Esophagus squamous epithelium (tissue), 5 donors: Measurements from ENCODE around the gene CHMP4A. TPM values are rescaled to one million over a fixed set of nuclear protein-coding genes. Genes with fewer than 3 reads are reported as not detected.

Experiments
- DNase-seq: peaks from one replicate; lab custom pipeline; 2025; lab: John Stamatoyannopoulos, UW
- H3K27ac ChIP-seq, 4 donors: fragments of 200-600 bp; sonication (generic); one replicate each; pipeline ENCODE4 v1.5.1; 2016 to 2019; ENCODE audit warnings: mild to moderate bottlenecking in 1 of 4
- H3K27me3 ChIP-seq, 4 donors: fragments of 200-600 bp; sonication (generic); 1 replicate in 3 of 4; 2 replicates in 1 of 4; pipeline versions ENCODE4 v1.5.1 to v1.6.0; 2017 to 2021; ENCODE audit warnings: antibody characterized with exemption in 1 of 4
- H3K36me3 ChIP-seq, 3 donors: fragments of 200-600 bp; sonication (generic); one replicate each; pipeline ENCODE4 v1.5.1; 2016 to 2019
- H3K4me1 ChIP-seq, 3 donors: fragments of 200-600 bp; sonication (generic); one replicate each; pipeline ENCODE4 v1.5.1; 2017 to 2019
- H3K4me3 ChIP-seq, 4 donors: fragments of 200-600 bp; sonication (generic); 1 replicate in 3 of 4; 2 replicates in 1 of 4; pipeline ENCODE4 v1.5.1; 2016 to 2019; ENCODE audit warnings: mild to moderate bottlenecking in 2 of 4, moderate library complexity in 1 of 4
- H3K9me3 ChIP-seq, 3 donors: fragments of 200-600 bp; sonication (generic); one replicate each; pipeline ENCODE4 v1.5.1; 2016 to 2019
- POLR2A ChIP-seq, 4 donors: fragments of 450-650 bp; IDR thresholded peaks; one replicate each; pipeline ENCODE4 v1.6.1; 2017; ENCODE audit warnings: antibody characterized with exemption in 4 of 4, mild to moderate bottlenecking in 4 of 4, moderate library complexity in 3 of 4
- WGBS, 2 donors: methylation state at CpG; one replicate each; pipeline ENCODE4 v1.1.5; 2018; 5-methylcytosine and 5-hydroxymethylcytosine counted together
- intact Hi-C: fragments of 100-400 bp; cut with DNase I; formaldehyde crosslinking; loops from one replicate; pipeline ENCODE4 v1.15.0; 2022
- total RNA-seq, 4 donors: library from RNA; depleted of rRNA; stranded (reverse); fragments of >200 nt; gene quantifications; one replicate each; pipeline ENCODE4 v1.1.0, GENCODE V29; 2016
- TF ChIP-seq, protein P1 (sequence below), 6 experiments: fragments of 450-650 bp in 4 of 6; fragments of 200-600 bp in 2 of 6; sonication (generic) in 2 of 6; IDR thresholded peaks; one replicate each; pipeline ENCODE4 v1.5.1; 2016 to 2019; ENCODE audit warnings: antibody characterized with exemption in 6 of 6, mild to moderate bottlenecking in 4 of 6, moderate library complexity in 4 of 6
- donor health status: DM: yes; HTN: yes; CAD: no.

The CHMP4A gene
- total RNA-seq, 4 donors from 2014 or later: 23.6 to 80.7 (median 62.8) TPM

DNA sequence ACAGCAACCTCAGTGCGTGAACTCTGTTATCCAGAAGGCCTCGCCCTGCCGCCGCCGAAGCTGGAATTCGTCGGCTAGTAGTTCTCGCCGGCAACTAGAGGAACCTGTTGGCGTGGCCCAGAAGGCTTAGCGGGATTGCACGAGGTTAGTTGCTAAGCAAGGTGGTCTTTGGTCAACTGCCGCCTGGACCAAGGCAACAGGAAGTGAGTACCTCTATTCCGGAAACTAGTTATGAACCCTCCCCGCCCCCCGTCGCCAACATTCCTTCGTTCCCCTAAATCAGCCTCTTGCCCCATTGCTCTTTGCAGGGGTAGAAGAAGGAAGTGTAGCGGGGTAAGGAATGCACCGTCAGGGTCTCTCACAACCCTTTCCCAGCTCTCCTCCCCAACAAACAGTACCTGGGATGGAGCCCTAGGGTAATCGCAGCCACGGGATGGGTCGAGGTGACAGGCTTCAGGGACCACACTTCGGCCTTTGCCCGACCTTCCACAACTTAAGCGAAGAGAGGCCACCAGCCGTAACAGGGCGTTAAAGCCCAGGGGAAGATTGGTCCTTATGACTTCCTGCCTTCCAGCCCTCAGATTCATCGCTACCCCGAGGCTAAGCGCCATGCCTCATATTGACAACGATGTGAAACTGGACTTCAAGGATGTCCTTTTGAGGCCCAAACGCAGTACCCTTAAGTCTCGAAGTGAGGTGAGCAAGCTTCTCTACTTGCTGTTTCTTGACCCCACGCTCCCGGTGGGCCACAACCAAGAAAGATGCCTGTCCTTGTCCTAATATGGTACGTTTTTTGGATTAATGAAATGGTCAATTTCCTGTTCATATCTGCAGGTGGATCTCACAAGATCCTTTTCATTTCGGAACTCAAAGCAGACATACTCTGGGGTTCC lies 19.6 kb upstream of the CHMP4A start, which contains the start of gene GMPR2:
GMPR2 (plus strand) TSS at position 285 of the 893 bp plus-strand sequence; CDS start at position 610, 325 bp downstream.
- Histone ChIP-seq H3K36me3 (peaks cover 0 to 40% (median 12%) of the 10 kb centered on the region in 3 donors), H3K27ac (peak within 1 kb of the TSS; percentile 86 to 97 (median 88)), H3K4me3 (peak within 1 kb of the TSS; percentile 60 to 97 (median 71)), H3K4me1 (peaks cover 20 to 50% (median 33%) of the 10 kb centered on the region in 3 donors), H3K9me3 (no peaks in the 10 kb centered on the region), H3K27me3 (no peaks in the 10 kb centered on the region)
- TF ChIP-seq, protein P1, sequence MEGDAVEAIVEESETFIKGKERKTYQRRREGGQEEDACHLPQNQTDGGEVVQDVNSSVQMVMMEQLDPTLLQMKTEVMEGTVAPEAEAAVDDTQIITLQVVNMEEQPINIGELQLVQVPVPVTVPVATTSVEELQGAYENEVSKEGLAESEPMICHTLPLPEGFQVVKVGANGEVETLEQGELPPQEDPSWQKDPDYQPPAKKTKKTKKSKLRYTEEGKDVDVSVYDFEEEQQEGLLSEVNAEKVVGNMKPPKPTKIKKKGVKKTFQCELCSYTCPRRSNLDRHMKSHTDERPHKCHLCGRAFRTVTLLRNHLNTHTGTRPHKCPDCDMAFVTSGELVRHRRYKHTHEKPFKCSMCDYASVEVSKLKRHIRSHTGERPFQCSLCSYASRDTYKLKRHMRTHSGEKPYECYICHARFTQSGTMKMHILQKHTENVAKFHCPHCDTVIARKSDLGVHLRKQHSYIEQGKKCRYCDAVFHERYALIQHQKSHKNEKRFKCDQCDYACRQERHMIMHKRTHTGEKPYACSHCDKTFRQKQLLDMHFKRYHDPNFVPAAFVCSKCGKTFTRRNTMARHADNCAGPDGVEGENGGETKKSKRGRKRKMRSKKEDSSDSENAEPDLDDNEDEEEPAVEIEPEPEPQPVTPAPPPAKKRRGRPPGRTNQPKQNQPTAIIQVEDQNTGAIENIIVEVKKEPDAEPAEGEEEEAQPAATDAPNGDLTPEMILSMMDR (IDR thresholded peaks at IDR 0.05): no peak
- no peak for TF ChIP-seq POLR2A (IDR thresholded peaks at IDR 0.05)
- no peak for DNase-seq
- 2 to 7% methylated on average over 17 to 26 of the region's 38 CpGs for WGBS, 2 donors
- intact Hi-C loops: no loop called here

DNA sequence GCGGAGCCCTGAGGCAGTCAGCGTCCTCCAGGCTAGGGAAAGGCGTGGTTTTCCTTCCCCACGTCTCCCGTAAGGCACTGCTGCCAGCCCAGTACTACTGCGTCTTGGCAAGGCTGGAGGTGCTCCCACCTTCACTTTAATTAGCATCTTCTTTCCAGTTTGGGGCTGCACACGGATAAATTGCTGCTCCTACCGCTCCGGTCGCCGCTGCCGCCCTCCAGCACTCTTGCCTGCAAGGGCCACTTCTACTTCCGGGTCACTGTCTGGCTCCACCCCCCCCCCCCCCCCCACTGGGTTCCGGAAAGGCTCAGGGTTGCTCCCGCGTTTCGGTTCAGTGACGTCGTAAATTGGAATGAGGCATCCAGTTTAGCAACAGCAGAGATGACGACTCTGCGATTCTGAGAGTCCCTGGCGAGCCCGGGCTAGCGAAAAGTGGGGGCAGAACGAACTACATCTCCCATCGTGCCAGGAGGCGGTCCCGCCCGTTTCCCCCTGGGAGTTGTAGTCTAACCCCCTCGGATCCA lies 18.9 kb upstream of the CHMP4A start, which contains the start of gene NEDD8:
NEDD8 (minus strand) TSS at position 247 of the 524 bp plus-strand sequence; CDS start at position 147, 100 bp downstream.
- intact Hi-C loops: no loop called here
- 0 to 3% methylated on average over 10 to 14 of the region's 30 CpGs for whole genome bisulfite sequencing, 2 donors
- Histone ChIP-seq H3K4me1 (peaks cover 20 to 48% (median 33%) of the 10 kb centered on the region in 3 donors), H3K4me3 (peak within 1 kb of the TSS; percentile 60 to 97 (median 71)), H3K9me3 (no peaks in the 10 kb centered on the region), H3K27me3 (no peaks in the 10 kb centered on the region), H3K27ac (peak within 1 kb of the TSS; percentile 86 to 97 (median 88)), H3K36me3 (peaks cover 0 to 40% (median 7%) of the 10 kb centered on the region in 3 donors)
- TF ChIP-seq, protein P1 (IDR thresholded peaks at IDR 0.05): no peak
- TF ChIP-seq POLR2A (IDR thresholded peaks at IDR 0.05): peak in 3 of 4 donors; percentile 53 to 74 (median 63)
- DNase-seq: peak; percentile 73

DNA sequence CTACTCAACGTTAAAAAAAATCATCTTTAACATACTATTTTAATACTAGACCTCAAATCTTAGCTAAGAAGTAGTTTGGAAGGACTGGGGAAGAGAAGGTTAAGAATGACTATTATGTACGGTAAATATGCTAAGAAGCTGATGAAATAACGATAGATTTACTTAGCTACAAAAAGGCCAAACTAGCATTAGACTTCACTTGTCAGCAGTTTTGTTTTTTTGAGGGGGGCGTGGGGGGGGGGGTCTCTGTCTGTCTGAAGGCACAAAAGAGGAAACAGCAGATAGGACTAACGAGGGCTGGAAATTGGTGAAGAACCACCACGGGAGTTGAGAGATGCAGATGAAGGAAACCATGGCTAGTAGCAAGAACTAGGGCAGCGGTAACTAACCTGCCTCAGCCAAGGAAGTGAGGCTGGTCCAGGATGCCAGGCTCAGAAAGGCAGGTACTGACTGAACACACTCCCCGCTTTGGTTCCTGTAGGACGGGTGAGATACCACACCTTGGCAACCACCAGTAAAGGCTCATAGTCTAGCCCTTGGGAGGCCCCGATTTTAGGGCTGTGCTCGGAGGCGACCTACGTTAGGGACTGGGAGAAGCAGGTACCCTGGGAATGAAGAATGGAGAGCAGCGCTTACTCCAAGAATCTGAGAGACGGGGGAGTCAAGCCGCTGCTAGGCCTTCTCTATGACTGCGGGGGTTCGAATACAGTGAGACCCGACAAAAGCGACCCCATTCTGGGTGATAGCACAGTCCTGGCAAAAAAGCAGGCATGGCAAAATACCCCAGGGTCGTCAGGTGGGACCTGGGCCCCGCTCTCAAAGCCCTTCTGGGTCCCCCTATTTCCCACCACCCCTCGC lies 18.2 kb upstream of the CHMP4A start:
- intact Hi-C loops: no loop called here
- DNase-seq: no peak
- H3K4me1 ChIP-seq: peaks cover 20 to 48% (median 33%) of the 10 kb centered on the region in 3 donors
- 12% methylated on average over 15 to 18 of the region's 23 CpGs for WGBS, 2 donors
- H3K27me3 ChIP-seq: no peaks in the 10 kb centered on the region
- H3K36me3 ChIP-seq: peaks cover 0 to 36% (median 0%) of the 10 kb centered on the region in 3 donors
- peak overlapping the region; percentile 86 to 97 (median 88) for H3K27ac ChIP-seq
- no peak for TF ChIP-seq POLR2A (IDR thresholded peaks at IDR 0.05)
- TF ChIP-seq, protein P1 (IDR thresholded peaks at IDR 0.05): no peak
- H3K9me3 ChIP-seq: no peaks in the 10 kb centered on the region
- peak overlapping the region; percentile 60 to 97 (median 71) for H3K4me3 ChIP-seq

DNA sequence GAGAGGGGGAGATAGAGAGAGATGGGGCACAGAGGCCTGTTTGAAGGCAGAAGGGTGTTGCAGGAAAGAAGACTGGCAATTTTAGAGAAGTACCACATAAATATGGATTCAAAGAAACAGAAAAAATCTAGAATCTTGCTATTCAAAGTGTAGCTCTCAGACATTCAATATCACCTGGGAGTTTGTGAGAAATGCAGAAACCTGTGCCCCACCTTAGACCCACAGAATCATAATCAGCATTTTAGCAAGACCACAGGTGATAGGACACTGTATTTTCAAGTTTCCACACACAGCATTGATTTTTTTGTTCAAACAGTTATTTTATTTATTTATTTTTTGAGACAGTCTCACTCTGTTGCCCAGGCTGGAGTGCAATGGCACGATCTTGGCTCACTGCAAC lies 15.6 kb upstream of the CHMP4A start:
- Histone ChIP-seq H3K9me3 (no peaks in the 10 kb centered on the region), H3K4me3 (no peak overlapping the region), H3K4me1 (peaks cover 20 to 34% (median 25%) of the 10 kb centered on the region in 3 donors), H3K36me3 (peaks cover 0 to 20% (median 0%) of the 10 kb centered on the region in 3 donors), H3K27ac (no peak overlapping the region), H3K27me3 (no peaks in the 10 kb centered on the region)
- intact Hi-C loops: no loop called here
- 29 to 50% methylated on average over 1 of the region's 1 CpG for WGBS, 2 donors
- no peak for DNase-seq
- TF ChIP-seq, protein P1 (IDR thresholded peaks at IDR 0.05): no peak
- TF ChIP-seq POLR2A (IDR thresholded peaks at IDR 0.05): no peak
